A673 (cell line): ENCODE measurements around the gene BLOC1S3. TPM values are rescaled to one million over a fixed set of nuclear protein-coding genes. Genes with fewer than 3 reads are reported as not detected.

ENCODE experiments used
- BruUV-seq: library from RNA; stranded (reverse); fragments of 400-500 nt; replicated peaks from 2 replicates; lab custom pipeline; 2021; lab: Mats Ljungman, UMichigan
- CTCF ChIA-PET: fragments of 300-600 bp; sonication (Branson Sonifier 250); formaldehyde crosslinking; loops from one replicate; lab custom pipeline; 2022; ENCODE audit warnings: antibody characterized with exemption; lab: Charles Lee
- POLR2A ChIA-PET: fragments of 300-600 bp; sonication (Branson Sonifier 250); formaldehyde crosslinking; loops from one replicate; lab custom pipeline; 2022; ENCODE audit warnings: antibody characterized with exemption; ENCODE audit not compliant: low non-redundant PET; lab: Charles Lee
- DNase-seq: peaks from one replicate; pipeline ENCODE4 v3.0.0-alpha.2; 2015; ENCODE audit warnings: low spot score
- H3K27ac ChIP-seq: fragments of 200-600 bp; sonication (generic); 2 replicates; pipeline ENCODE4 v1.5.1; 2016; ENCODE audit warnings: mixed run types, low read depth, mild to moderate bottlenecking, mixed read lengths, antibody characterized with exemption, low read length; ENCODE audit not compliant: poor library complexity, severe bottlenecking
- H3K27me3 ChIP-seq: fragments of 200-600 bp; sonication (generic); replicated peaks from 2 replicates; pipeline ENCODE4 v1.6.1; 2017; ENCODE audit warnings: mixed run types, low read depth, mild to moderate bottlenecking, mixed read lengths, antibody characterized with exemption, low read length; ENCODE audit not compliant: insufficient read depth, poor library complexity
- H3K36me3 ChIP-seq: fragments of 200-600 bp; sonication (generic); 2 replicates; pipeline ENCODE4 v1.6.1; 2016; ENCODE audit warnings: mixed run types, mild to moderate bottlenecking, mixed read lengths, antibody characterized with exemption, low read length; ENCODE audit not compliant: insufficient read depth, poor library complexity, severe bottlenecking
- H3K4me1 ChIP-seq: fragments of 200-600 bp; sonication (generic); 2 replicates; pipeline ENCODE4 v1.6.1; 2017; ENCODE audit warnings: mixed run types, mild to moderate bottlenecking, mixed read lengths, antibody characterized with exemption, low read length; ENCODE audit not compliant: insufficient read depth, poor library complexity, severe bottlenecking
- H3K4me3 ChIP-seq: fragments of 200-600 bp; sonication (generic); 2 replicates; pipeline ENCODE4 v1.5.1; 2016; ENCODE audit warnings: low read depth, mixed run types, mild to moderate bottlenecking, mixed read lengths, low read length; ENCODE audit not compliant: poor library complexity, severe bottlenecking
- H3K9me3 ChIP-seq: fragments of 200-600 bp; sonication (generic); 2 replicates; pipeline ENCODE4 v1.6.1; 2016; ENCODE audit warnings: mixed run types, low read depth, mild to moderate bottlenecking, mixed read lengths, antibody characterized with exemption, low read length; ENCODE audit not compliant: poor library complexity, severe bottlenecking
- CTCF ChIP-seq: fragments of 300-800, 200-600 bp; sonication (generic); conservative IDR thresholded peaks from 2 replicates; pipeline ENCODE4 v1.5.1; 2017; ENCODE audit warnings: low read depth, mild to moderate bottlenecking, antibody characterized with exemption, low read length, moderate library complexity, mixed read lengths
- EZH2 ChIP-seq: fragments of 200-600 bp; sonication (generic); IDR thresholded peaks from 2 replicates; pipeline ENCODE4 v1.6.1; 2017; ENCODE audit warnings: borderline replicate concordance, low read depth, mild to moderate bottlenecking, mixed read lengths, antibody characterized with exemption, low read length; ENCODE audit not compliant: poor library complexity, severe bottlenecking
- intact Hi-C: fragments of 100-400 bp; cut with micrococcal nuclease; formaldehyde crosslinking; loops from one replicate; pipeline ENCODE4 v1.10.0; 2022; ENCODE audit not compliant: unreplicated experiment
- total RNA-seq: library from RNA; stranded (reverse); gene quantifications from 2 replicates; pipeline ENCODE4 v1.2.3, GENCODE V29; 2021

Gene BLOC1S3
- total RNA-seq, 1 experiment from 2014 or later = 8.7 TPM

- no peak overlapping the region for H3K27ac ChIP-seq
- H3K36me3 ChIP-seq = no peaks in the 10 kb centered on the region
- peaks cover 3% of the 10 kb centered on the region for H3K4me1 ChIP-seq
- DNase-seq = no peak
- H3K4me3 ChIP-seq = no peak overlapping the region
- no TSS peak for BruUV-seq
- ChIA-PET CTCF (no interaction called here), POLR2A (no interaction called here)
- TF ChIP-seq EZH2 (no peak), CTCF (no peak)
- no peaks in the 10 kb centered on the region for H3K9me3 ChIP-seq
- intact Hi-C loops = no loop called here
- H3K27me3 ChIP-seq = no peaks in the 10 kb centered on the region
Observed at GRCh38 chr19:45158503-45159209, 19.9 kb upstream of the BLOC1S3 start.

- CTCF ChIA-PET = no interaction called here
- BruUV-seq = no TSS peak
- Histone ChIP-seq H3K36me3 (no peaks in the 10 kb centered on the region), H3K9me3 (no peaks in the 10 kb centered on the region), H3K27me3 (no peaks in the 10 kb centered on the region), H3K4me3 (no peak overlapping the region), H3K27ac (no peak overlapping the region), H3K4me1 (no peaks in the 10 kb centered on the region)
- intact Hi-C loops = no loop called here
- DNase-seq = no peak
- no peak for TF ChIP-seq EZH2
- TF ChIP-seq CTCF = no peak
- POLR2A ChIA-PET = no interaction called here
Observed at GRCh38 chr19:45159210-45159970, 19.2 kb upstream of the BLOC1S3 start.

GRCh38 chr19:45159971-45160324 is 18.6 kb upstream of the BLOC1S3 start:
- intact Hi-C loops = no loop called here
- no TSS peak for BruUV-seq

More at GRCh38 chr19:45159971-45160324, 18.6 kb upstream of the BLOC1S3 start:
- CTCF ChIA-PET = no interaction called here
- DNase-seq = no peak
- Histone ChIP-seq H3K27me3 (no peaks in the 10 kb centered on the region), H3K4me1 (no peaks in the 10 kb centered on the region), H3K4me3 (no peak overlapping the region), H3K27ac (no peak overlapping the region), H3K36me3 (no peaks in the 10 kb centered on the region), H3K9me3 (no peaks in the 10 kb centered on the region)
- TF ChIP-seq EZH2 (no peak), CTCF (no peak)
- POLR2A ChIA-PET = no interaction called here
